ENCODE data around the gene TPPP3. TPM values are rescaled to one million over a fixed set of nuclear protein-coding genes. Genes with fewer than 3 reads are reported as not detected.

The TPPP3 gene
- total RNA-seq, 4 donors from 2014 or later: 29.6 to 197 (median 89.7) TPM

DNA sequence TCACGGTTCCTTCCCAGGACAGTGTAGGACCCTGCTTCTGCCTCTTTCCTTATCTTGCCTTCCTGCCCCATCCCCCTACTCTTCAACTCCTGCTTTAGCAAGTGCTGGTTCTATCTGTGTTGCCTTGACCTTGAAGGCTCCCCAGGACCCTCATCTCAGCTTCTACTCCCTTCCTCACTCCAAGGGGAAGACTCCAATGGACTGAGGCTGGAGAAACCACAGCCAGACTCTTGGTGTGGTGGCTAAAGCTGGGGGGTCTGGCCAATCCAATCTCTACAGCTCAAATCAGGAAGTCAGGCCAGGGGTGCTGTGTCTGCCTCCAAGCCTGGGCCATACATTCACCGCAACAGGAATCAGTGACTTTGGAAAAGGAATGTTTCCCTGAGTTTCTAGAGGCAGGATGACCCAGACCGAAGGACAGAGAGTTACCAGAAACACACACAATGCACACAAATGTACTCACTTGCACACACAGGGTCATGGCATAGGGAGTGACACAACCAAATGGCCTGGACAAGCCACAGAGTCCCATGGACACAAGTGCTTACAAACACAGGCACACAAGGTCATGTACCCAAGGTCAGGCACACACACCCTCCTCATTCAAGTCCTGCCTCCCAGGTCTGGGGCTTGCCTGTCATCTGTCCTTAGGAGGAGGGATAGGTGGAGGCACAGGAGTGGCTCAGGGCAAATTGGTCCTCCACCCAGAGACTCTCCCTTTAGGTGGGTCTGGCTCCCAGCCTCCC lies 35.9 kb upstream of the TPPP3 start:
- TF ChIP-seq, protein P1, sequence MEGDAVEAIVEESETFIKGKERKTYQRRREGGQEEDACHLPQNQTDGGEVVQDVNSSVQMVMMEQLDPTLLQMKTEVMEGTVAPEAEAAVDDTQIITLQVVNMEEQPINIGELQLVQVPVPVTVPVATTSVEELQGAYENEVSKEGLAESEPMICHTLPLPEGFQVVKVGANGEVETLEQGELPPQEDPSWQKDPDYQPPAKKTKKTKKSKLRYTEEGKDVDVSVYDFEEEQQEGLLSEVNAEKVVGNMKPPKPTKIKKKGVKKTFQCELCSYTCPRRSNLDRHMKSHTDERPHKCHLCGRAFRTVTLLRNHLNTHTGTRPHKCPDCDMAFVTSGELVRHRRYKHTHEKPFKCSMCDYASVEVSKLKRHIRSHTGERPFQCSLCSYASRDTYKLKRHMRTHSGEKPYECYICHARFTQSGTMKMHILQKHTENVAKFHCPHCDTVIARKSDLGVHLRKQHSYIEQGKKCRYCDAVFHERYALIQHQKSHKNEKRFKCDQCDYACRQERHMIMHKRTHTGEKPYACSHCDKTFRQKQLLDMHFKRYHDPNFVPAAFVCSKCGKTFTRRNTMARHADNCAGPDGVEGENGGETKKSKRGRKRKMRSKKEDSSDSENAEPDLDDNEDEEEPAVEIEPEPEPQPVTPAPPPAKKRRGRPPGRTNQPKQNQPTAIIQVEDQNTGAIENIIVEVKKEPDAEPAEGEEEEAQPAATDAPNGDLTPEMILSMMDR (IDR thresholded peaks at IDR 0.05): no peak
- no peak for TF ChIP-seq POLR2A (IDR thresholded peaks at IDR 0.05)
- DNase-seq (ENCODE audit: low spot score in 2 of 2): no peak
- H3K4me3 ChIP-seq (ENCODE audit: low read depth, poor library complexity, severe bottlenecking): no peak overlapping the region
- intact Hi-C loops (cut with DNase I; ENCODE audit: low total_unique reads): loop anchor here (5.0 kb wide), 1 partner anchor 38 kb away; no protein-coding TSS in a partner anchor
- WGBS, 2 donors: 94% methylated on average over 3 of the region's 3 CpGs

DNA sequence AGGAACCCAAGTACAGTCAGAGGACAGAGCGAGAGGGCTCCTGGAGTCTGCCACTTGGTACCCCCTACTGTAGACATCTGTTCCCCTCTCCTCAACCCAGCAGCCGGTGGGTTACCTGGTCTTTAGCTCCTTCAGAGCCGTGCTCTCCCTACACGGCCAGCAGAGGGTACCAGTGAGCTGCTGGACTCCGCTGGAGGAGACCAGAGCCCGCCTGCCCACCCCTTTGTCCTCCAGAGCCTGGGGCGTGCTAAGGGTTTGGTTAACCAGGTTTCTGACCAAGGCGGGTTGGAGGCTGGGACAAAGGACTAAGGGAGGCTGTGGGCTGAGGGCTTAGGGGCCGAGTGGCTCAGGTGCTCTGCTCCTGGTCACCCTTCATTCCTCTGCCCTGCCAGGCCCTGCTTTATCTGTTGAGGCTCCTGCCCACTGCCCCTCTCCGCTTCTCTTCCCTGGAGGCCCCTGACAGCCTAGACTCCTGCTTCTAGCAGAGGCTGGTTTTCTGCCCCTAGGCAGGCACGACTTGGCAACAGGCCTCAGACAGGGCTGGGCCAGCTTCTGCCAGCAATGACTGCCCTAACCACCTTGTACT lies 34.9 kb upstream of the TPPP3 start:
- WGBS, 2 donors: 23 to 35% methylated on average over 11 of the region's 11 CpGs
- intact Hi-C loops (cut with DNase I; ENCODE audit: low total_unique reads): loop anchor here (5.0 kb wide), 1 partner anchor 39 kb away; no protein-coding TSS in a partner anchor
- TF ChIP-seq POLR2A (IDR thresholded peaks at IDR 0.05): no peak
- TF ChIP-seq, protein P1 (IDR thresholded peaks at IDR 0.05): peak in 1 of 3 donors; percentile 67
- DNase-seq (ENCODE audit: low spot score in 2 of 2): peak in 1 of 2 donors; percentile 91
- no peak overlapping the region for H3K4me3 ChIP-seq (ENCODE audit: low read depth, poor library complexity, severe bottlenecking)

DNA sequence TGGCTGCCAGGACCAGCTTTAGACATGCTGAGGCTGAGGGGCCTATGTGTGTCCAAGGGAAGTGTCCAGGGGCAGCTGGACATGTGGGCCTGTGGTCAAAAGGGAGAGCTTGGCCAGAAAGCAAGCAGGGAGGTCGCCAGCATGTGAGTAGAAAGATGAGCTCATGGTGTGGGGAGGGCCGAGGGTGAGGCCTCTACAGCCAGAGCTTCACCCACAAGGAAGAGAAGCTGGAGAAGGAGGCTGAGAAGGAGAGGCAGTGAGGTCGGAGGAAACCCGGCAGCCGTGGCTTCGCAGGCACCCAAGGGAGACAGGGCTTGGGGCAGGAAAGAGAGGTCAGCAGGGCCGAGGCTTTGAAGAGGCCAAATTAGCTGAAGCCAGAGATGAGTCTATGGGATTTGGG lies 33.7 kb upstream of the TPPP3 start:
- no peak for TF ChIP-seq POLR2A (IDR thresholded peaks at IDR 0.05)
- TF ChIP-seq, protein P1 (IDR thresholded peaks at IDR 0.05): no peak
- WGBS, 2 donors: 74 to 80% methylated on average over 7 of the region's 7 CpGs
- intact Hi-C loops (cut with DNase I; ENCODE audit: low total_unique reads): loop anchor here (5.0 kb wide), 1 partner anchor 40 kb away; no protein-coding TSS in a partner anchor
- H3K4me3 ChIP-seq (ENCODE audit: low read depth, poor library complexity, severe bottlenecking): no peak overlapping the region
- no peak for DNase-seq (ENCODE audit: low spot score in 2 of 2)

DNA sequence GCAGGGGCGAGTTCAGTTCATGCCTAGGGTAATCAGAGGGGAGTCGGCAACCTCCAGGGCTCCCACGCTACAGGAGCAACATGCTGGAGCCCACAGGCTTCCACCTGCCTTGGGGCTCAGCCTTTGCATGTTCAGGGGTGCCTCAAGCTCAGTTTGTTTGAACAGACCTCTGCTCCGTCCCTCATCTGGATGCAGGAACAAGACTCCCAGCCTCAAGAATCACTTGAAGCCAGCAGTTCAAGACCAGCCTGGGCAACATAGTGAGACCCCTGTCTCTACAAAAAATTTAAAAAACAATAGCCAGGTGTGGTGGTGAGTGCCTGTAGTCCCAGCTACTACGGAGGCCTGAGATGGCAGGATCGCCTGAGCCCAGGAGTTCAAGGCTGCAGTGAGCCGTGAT lies 32.7 kb upstream of the TPPP3 start:
- 77 to 92% methylated on average over 7 of the region's 7 CpGs for WGBS, 2 donors
- no peak for TF ChIP-seq POLR2A (IDR thresholded peaks at IDR 0.05)
- TF ChIP-seq, protein P1 (IDR thresholded peaks at IDR 0.05): no peak
- intact Hi-C loops (cut with DNase I; ENCODE audit: low total_unique reads): loop anchor here (5.0 kb wide), 1 partner anchor 41 kb away; no protein-coding TSS in a partner anchor
- no peak overlapping the region for H3K4me3 ChIP-seq (ENCODE audit: low read depth, poor library complexity, severe bottlenecking)
- no peak for DNase-seq (ENCODE audit: low spot score in 2 of 2)

DNA sequence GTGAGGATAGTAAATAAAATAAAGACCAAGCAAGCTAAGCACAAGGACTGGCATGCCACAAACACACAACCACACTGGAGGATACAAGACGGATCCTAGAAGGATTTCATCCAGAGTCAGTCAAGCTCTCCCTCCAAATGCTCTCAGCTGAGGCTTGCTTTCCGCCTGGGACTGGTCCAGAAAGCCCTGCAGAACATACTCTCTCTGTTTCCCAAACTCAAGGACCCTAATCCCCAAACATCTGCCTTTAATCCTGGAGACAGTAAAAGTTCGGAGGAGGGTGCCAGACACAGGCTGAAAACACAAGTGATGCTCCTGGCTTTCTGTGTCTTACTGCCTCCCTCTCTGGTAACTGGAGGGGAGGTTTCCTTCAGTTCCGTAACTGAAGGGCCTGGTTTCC lies 32.3 kb upstream of the TPPP3 start:
- WGBS, 2 donors: 58 to 65% methylated on average over 4 of the region's 4 CpGs
- TF ChIP-seq, protein P1 (IDR thresholded peaks at IDR 0.05): no peak
- TF ChIP-seq POLR2A (IDR thresholded peaks at IDR 0.05): no peak
- intact Hi-C loops (cut with DNase I; ENCODE audit: low total_unique reads): loop anchor here (5.0 kb wide), 1 partner anchor 42 kb away; no protein-coding TSS in a partner anchor
- DNase-seq (ENCODE audit: low spot score in 2 of 2): no peak
- H3K4me3 ChIP-seq (ENCODE audit: low read depth, poor library complexity, severe bottlenecking): no peak overlapping the region

Measured in lower leg skin (tissue), 4 donors.